NT2/D1 (cell line): Measurements from ENCODE around the gene PIGN.

ENCODE experiments used
- SUZ12 ChIP-seq: IDR thresholded peaks from 2 replicates; pipeline ENCODE4 v1.6.1; 2011; ENCODE audit not compliant: insufficient read length, insufficient read depth; ENCODE audit errors: extremely low read depth
- YY1 ChIP-seq: IDR thresholded peaks from 2 replicates; pipeline ENCODE4 v1.6.1; 2011; ENCODE audit not compliant: insufficient read length, insufficient read depth
- ZNF274 ChIP-seq: IDR thresholded peaks from 2 replicates; pipeline ENCODE4 v1.6.1; 2011; ENCODE audit warnings: mild to moderate bottlenecking, low read depth, low read length

DNA sequence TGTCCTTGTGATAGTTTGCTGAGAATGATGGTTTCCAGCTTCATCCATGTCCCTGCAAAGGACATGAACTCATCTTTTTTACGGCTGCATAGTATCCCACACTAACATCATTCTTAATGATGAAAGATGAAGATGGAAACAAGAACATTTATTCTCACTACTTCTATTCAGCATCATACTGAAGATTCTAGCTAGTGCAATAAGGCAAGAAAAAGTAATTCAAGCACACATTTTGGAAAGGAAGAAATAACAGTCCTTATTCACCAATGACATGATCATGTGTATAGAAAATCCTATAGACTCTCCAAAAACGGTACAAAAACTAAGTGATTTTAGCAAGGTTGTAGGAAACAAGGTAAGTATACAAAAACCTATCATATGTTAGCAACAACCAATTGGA, 37.4 kb upstream of the PIGN start:
- TF ChIP-seq ZNF274 (no peak), SUZ12 (no peak), YY1 (no peak)
